GM19397 (cell line): ENCODE data around the gene TBX18.

ENCODE experiments used
- ATAC-seq: cut with Tn5 transposase; IDR thresholded peaks from one replicate; pipeline ENCODE4 v1.9.1; 2021; ENCODE audit warnings: mild to moderate bottlenecking, moderate library complexity; ENCODE audit not compliant: unreplicated experiment

TBX18 gene

DNA sequence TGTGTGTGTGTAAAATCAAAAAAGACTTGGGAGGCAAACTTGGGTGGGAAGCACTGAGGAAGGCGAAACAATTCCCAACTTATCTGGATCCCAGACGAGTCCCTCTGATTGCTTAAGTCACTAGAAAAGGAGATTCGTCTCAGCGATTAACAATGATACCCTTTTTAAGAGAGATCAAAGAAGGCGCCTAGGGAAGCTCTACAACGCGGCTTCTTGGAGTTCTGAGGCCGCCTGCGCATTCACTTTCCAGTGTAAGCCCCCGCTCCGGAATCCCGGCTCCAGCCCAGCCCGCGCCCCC is 8.7 kb upstream of the TBX18 start:
- ATAC-seq = no peak

DNA sequence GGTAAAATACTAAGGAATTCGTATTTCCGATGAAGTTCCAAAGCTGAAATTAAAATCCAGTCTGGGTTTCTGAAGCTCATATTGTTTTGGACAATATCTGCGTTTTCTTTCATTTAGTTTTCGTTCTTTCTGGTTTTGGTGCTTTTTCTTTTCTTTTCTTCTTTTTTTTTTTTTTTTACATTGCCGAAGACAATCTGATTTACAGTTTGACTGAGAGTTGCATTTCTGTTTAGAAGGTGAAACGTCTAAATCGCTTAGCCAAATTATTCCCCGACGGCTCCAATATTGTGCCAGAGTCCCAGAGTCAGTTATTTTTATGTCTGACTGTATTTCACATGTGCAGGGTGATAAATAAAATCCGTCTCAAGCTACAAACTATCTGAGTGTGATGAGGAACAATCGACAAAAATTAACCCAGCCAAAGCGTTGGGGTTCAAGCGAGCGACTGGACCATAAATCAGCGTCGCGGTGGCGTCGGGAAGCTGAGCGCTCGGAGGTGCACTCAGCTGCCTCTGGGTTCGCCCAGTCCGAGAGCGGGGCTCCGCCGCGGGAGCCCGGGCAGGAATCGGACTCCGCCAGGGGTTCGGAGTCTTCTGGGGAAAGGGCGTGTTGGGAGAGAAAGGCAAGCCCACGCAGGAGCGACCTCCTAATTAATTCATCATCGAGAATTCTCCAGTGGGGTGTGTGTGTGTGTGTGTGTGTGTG is 8.2 kb upstream of the TBX18 start:
- ATAC-seq = no peak

GRCh38 chr6:84771756-84772356 is 7.5 kb upstream of the TBX18 start:
- no peak for ATAC-seq

DNA sequence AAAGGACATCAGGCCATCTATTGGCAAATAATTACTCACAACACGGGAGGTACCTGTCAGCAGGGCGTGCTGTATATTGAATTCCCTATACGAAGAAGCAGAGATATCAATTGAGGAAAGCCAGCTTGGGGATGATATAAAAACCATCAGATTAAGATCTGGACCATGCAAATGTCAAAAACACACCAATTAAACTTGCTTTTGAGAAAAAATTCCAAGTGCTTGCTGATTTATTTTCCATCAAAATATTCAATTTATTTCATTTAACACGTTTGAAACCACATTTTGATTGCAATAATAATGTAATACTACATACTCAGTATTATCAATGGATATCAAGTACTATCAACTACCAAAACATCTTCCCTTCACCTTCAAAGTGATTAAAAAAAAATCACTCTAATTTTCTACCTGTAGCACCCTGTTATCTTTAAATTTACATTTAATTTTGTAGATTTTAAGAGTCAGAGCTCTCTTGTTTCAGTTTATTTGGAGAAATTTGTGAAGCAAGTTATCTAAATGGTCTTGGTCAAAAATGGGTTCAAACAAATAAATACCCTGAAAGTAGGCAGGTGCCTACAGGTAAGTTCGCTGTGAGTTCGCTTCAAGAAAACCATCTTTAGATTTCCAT is 6.8 kb upstream of the TBX18 start:
- ATAC-seq = no peak

GRCh38 chr6:84770521-84770920 is 6.1 kb upstream of the TBX18 start:
- no peak for ATAC-seq

DNA sequence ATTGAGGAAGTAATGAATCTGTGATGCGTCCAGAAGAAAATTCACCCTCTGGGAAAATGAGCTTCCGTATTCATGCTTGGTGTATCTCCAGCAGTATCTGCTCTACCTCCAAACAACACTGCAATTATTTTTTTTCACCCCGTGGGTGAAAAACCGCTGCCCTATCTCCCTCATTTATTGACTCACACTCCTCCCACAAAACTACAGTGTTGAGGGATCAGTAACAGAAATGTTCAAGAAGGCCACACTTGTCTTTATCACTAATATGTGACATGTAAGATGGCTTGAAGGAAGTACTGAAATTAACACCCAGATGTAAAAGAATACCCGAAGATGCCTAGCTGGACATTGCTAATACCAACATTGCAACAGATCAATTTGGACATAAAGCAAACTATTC is 4.9 kb upstream of the TBX18 start:
- no peak for ATAC-seq

DNA sequence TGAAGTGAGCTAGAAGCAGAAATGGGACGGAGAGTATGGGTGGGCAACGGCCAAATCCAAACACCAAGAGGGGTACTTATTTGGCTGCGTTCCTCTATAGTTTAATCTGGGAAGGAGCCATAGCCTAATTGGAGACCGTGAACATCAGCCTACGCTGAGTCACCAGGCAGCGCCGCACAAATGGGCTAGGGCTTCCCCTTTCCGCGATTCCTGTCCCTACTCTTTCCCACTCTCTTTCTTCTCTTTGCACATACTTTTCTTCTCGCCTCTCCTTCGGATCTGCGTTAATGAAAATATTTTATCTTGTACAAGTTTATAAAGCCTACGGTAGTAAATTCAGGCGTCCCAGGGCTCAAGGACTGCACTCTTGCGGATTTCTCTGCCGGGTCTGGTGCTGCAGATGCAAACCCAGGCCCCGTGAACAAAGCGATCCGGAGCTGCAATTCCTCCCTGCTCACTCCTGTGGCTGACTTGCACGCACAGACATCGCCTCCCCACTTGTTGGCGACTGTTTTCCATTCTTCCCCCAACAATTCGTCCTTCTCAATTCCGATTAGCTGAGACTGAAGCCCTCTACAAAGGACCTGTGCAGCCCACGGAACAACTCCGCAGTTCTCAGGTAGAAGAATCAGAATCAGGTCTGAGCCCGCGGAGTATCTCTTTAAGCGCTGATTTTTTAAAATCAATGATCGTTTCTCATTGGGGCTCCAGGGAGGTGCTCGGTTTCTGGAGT is 4.2 kb upstream of the TBX18 start:
- no peak for ATAC-seq

- ATAC-seq = no peak
Measured at GRCh38 chr6:84767526-84768201, 3.3 kb upstream of the TBX18 start.

- ATAC-seq = no peak
Measured at GRCh38 chr6:84766799-84767525, 2.6 kb upstream of the TBX18 start.

- ATAC-seq = no peak
Measured at GRCh38 chr6:84766118-84766798, 1.9 kb upstream of the TBX18 start.

GRCh38 chr6:84763886-84764331 is 489 bp downstream of the TBX18 start:
- no peak for ATAC-seq

DNA sequence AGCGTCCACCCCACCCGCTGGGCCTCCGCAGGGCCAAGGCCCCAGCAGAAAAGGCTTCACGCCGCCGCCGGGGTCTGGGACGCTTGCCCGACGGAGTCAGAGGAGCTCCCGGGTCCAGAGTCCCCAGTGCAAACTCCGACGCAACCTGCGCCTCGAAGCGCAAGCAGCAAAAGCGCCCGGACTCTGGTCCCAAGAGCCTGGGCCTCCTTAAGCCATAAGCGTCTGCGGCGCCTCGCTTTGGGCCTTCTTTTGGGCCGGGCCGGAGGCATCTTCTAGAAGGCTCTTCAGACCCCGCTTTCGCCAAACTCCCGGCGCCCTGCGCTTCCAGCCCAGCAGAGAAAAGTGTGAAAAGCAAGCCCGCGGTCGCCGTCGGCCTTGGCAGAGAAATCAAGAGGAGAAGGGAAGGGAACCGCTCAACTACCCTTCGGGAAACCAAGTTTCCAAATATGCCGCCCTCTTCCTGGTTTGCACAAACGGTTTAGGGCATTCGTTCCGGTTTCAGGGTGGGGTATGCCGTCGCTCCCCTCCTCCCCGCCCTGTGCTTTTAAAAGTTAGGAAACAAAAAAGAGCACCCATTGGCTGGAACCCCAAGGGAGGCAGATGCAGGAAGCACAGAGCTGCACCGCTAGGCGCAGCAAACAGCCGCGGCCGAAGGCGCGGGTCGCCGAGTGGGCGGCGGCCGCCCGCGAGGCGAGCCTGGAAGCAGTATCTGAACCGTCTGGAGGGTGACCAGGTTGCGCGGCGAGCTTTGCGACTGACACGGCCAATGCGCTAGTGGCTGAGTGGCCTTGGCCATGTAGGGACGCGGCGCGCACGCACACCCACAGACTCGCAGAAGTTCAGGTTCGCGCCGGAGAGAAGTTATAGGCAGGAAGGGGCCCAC is 1.2 kb downstream of the TBX18 start:
- ATAC-seq = no peak

- ATAC-seq = no peak
Measured at GRCh38 chr6:84762220-84763002, 2.0 kb downstream of the TBX18 start.

DNA sequence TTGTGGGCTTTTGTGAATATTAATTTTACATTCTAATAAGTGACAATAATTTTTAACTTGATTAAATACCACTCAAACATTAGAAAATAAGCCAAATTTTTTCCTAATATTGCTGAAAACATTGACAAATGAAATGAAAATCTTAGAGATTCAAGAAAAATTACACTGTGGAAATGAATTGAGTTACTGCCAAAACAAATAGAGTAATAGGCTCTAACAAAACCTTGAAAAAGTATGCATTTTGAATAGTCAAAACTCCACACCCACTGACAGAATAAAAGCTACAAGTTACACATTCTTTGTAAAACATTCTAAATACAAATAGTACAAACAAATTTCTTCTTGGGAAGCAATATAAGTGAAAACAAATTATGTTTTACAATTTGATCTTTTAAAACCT is 5.9 kb downstream of the TBX18 start:
- ATAC-seq = no peak

DNA sequence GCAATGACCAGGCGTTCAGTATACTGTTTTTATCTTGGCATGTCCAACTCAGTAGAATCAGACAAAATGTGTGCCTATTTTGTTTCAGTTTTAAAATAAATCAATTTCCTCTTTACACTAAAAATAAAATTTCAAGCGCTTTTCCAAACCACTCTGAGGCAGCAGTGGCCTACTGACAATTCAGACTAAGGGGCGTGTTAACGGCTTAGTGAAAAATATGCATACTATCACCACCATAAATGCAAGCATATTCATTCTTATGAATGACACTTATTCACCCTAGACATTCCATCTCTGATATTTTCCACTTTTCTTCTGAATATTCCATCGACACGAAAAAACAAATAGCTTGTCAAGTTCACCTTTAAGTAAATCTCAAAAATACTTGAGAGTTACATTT is 7.5 kb downstream of the TBX18 start:
- ATAC-seq = no peak

- ATAC-seq = no peak
Measured at GRCh38 chr6:84756466-84756865, 7.9 kb downstream of the TBX18 start.

DNA sequence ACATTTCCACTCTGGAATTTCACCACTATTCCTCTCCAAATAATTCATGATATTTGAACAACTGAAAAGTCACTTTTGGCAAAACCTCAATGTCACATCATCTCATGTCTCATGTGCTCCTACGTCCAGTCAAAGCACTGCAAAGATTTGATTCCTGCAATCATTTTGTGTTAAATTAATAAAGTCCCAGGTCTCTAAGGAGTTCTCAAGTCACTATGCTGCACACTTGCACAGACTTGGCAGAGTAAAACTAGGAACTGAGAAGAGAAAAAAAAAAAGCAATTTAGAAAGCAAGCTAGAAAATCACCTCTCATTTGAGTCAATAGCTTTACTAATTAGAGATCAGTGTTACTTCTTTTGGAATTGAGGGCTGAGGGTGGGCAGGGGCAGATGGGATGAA is 11.2 kb downstream of the TBX18 start:
- ATAC-seq = no peak

DNA sequence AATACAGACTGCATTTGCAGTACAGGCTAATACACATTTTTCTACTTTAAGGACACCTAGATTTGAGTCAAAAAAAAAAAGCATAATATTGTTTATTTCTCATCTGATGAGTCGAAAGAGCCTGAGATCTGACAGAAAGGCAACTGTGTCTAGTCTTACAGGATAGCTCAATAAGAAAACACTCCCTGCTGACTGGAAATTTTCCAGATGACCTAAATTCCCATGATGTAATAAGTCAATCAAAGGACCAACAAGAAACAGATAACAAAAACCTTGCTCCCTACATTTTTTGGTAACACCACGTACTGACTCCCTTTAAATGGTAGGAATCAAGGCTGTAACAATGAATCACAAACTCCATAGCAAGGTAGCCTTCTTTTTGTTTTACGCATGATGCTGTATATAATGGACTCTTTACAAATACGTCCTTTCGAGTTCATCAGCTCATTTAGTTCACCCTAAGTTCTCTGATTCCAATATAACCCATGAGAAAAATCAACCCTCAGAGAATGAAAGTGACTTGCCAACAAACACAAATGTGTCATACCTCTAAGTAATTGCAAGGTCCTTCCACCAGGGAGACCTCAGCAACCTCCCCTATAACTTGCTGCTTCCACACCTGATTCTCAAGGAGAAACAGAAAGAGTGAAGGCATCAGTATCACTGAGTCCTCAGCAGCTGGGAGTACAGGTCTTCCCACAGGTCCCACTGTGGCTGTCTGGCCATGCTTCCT is 12.1 kb downstream of the TBX18 start:
- ATAC-seq = no peak
